H1 (cell line): Measurements from ENCODE around the gene CIB4. TPM values are rescaled to one million over a fixed set of nuclear protein-coding genes. Genes with fewer than 3 reads are reported as not detected.

Experiments used
- CTCF ChIA-PET: fragments of 300-600 bp; sonication (Branson Sonifier 250); formaldehyde crosslinking; loops from one replicate; lab custom pipeline; 2021; ENCODE audit not compliant: partially characterized antibody; lab: Charles Lee
- POLR2A ChIA-PET: fragments of 300-600 bp; sonication (Branson Sonifier 250); formaldehyde crosslinking; loops from one replicate; lab custom pipeline; 2021; ENCODE audit warnings: inconsistent platforms; ENCODE audit not compliant: partially characterized antibody; lab: Charles Lee
- DNase-seq, 2 experiments: peaks; one replicate each; pipeline versions ENCODE4 v3.0.0 to v3.0.0-alpha.2; 2010 to 2022; ENCODE audit warnings: low spot score in 2 of 2, low read depth in 1 of 2, mixed read lengths in 1 of 2
- FAIRE-seq: peaks from 2 replicates; lab custom pipeline; 2011; peaks lifted over from hg19 to GRCh38; lab: Jason Lieb, UNC
- H2AFZ ChIP-seq: 2 replicates; pipeline ENCODE4 v1.8.1; 2012; ENCODE audit warnings: low read length, inconsistent platforms
- H2AK5ac ChIP-seq: 2 replicates; pipeline ENCODE4 v1.6.1; 2013; ENCODE audit warnings: low read depth, low read length
- H2BK120ac ChIP-seq: replicated peaks from 2 replicates; pipeline ENCODE3; 2013; ENCODE audit warnings: low read depth, low read length, inconsistent platforms
- H2BK12ac ChIP-seq: 2 replicates; pipeline ENCODE4 v1.6.1; 2013; ENCODE audit warnings: low read depth, low read length
- H2BK15ac ChIP-seq: 2 replicates; pipeline ENCODE4 v1.6.1; 2013; ENCODE audit warnings: low read length
- H2BK20ac ChIP-seq: 2 replicates; pipeline ENCODE4 v1.6.1; 2013; ENCODE audit warnings: low read length
- H2BK5ac ChIP-seq: 2 replicates; pipeline ENCODE4 v1.6.1; 2013; ENCODE audit warnings: low read depth, low read length
- H3K14ac ChIP-seq: 2 replicates; pipeline ENCODE4 v1.6.1; 2013; ENCODE audit warnings: inconsistent platforms; ENCODE audit not compliant: insufficient read length
- H3K18ac ChIP-seq: 2 replicates; pipeline ENCODE4 v1.6.1; 2013; ENCODE audit warnings: low read length; ENCODE audit errors: extremely low read depth
- H3K23ac ChIP-seq: 2 replicates; pipeline ENCODE4 v1.6.1; 2013; ENCODE audit warnings: inconsistent platforms; ENCODE audit not compliant: insufficient read length
- H3K23me2 ChIP-seq: 2 replicates; pipeline ENCODE4 v1.6.1; 2013; ENCODE audit warnings: low read depth, low read length
- H3K27ac ChIP-seq: 2 replicates; pipeline ENCODE4 v1.6.1; 2011; ENCODE audit warnings: low read depth, low read length, inconsistent platforms
- H3K27me3 ChIP-seq, 4 experiments: replicated peaks in 1 of 4; 1 replicate in 1 of 4; 2 replicates in 3 of 4; pipeline versions ENCODE4 v1.6.1 to v1.8.1; 2011 to 2013; ENCODE audit warnings: low read length in 3 of 4, mild to moderate bottlenecking in 3 of 4, inconsistent platforms in 2 of 4, mixed read lengths in 2 of 4, moderate library complexity in 1 of 4; ENCODE audit not compliant: control insufficient read depth in 3 of 4, insufficient read depth in 3 of 4; ENCODE audit errors: extremely low read depth in 1 of 4
- H3K36me3 ChIP-seq, 4 experiments: 2 replicates each; pipeline versions ENCODE4 v1.6.1 to v1.8.1; 2011 to 2013; ENCODE audit warnings: mild to moderate bottlenecking in 4 of 4, low read length in 3 of 4, moderate library complexity in 2 of 4, control low read depth in 1 of 4, inconsistent platforms in 1 of 4; ENCODE audit not compliant: insufficient read depth in 4 of 4, control insufficient read depth in 2 of 4
- H3K4ac ChIP-seq: replicated peaks from 2 replicates; pipeline ENCODE3; 2013; ENCODE audit warnings: low read length, low read depth, mixed read lengths, inconsistent platforms; ENCODE audit not compliant: insufficient read length
- H3K4me1 ChIP-seq, 4 experiments: replicated peaks in 1 of 4; 1 replicate in 1 of 4; 2 replicates in 3 of 4; pipeline versions ENCODE4 v1.6.1 to v1.8.1; 2011 to 2013; ENCODE audit warnings: low read length in 3 of 4, inconsistent platforms in 2 of 4, mixed read lengths in 1 of 4; ENCODE audit not compliant: insufficient read depth in 4 of 4, control insufficient read depth in 3 of 4
- H3K4me2 ChIP-seq, 2 experiments: 2 replicates each; pipeline versions ENCODE4 v1.6.1 to v1.8.1; 2011 to 2013; ENCODE audit warnings: low read depth in 2 of 2, low read length in 2 of 2, control low read depth in 1 of 2, inconsistent platforms in 1 of 2, mild to moderate bottlenecking in 1 of 2; ENCODE audit not compliant: insufficient read depth in 1 of 2
- H3K4me3 ChIP-seq, 4 experiments: fragments of 200-600, 300-600 bp in 1 of 4; sonication (generic), shearing (Covaris generic), sonication (Bioruptor Twin) in 1 of 4; 2 replicates each; pipeline versions ENCODE4 v1.5.1 to v1.8.1; 2011 to 2016; ENCODE audit warnings: low read length in 4 of 4, low read depth in 3 of 4, control low read depth in 2 of 4, inconsistent platforms in 2 of 4, mild to moderate bottlenecking in 2 of 4, mixed read lengths in 1 of 4, moderate library complexity in 1 of 4; ENCODE audit not compliant: insufficient read depth in 2 of 4; ENCODE audit errors: extremely low read depth in 1 of 4
- H3K56ac ChIP-seq: replicated peaks from 2 replicates; pipeline ENCODE3; 2013; ENCODE audit warnings: low read depth, mild to moderate bottlenecking, mixed read lengths, low read length, inconsistent platforms; ENCODE audit not compliant: insufficient read length
- H3K79me1 ChIP-seq: 2 replicates; pipeline ENCODE4 v1.6.1; 2013; ENCODE audit warnings: low read depth, low read length, control low read depth
- H3K79me2 ChIP-seq, 2 experiments: 2 replicates each; pipeline versions ENCODE4 v1.6.1 to v1.8.1; 2012 to 2013; ENCODE audit warnings: low read length in 2 of 2, mild to moderate bottlenecking in 2 of 2, inconsistent platforms in 1 of 2; ENCODE audit not compliant: insufficient read depth in 2 of 2, control insufficient read depth in 1 of 2
- H3K9ac ChIP-seq, 4 experiments: replicated peaks in 1 of 4; 1 replicate in 1 of 4; 2 replicates in 3 of 4; pipeline versions ENCODE4 v1.6.1 to v1.8.1; 2011 to 2013; ENCODE audit warnings: low read depth in 3 of 4, low read length in 3 of 4, control low read depth in 2 of 4, mild to moderate bottlenecking in 2 of 4, moderate library complexity in 2 of 4, inconsistent platforms in 1 of 4; ENCODE audit errors: extremely low read depth in 1 of 4
- H3K9me3 ChIP-seq, 2 experiments: 2 replicates each; pipeline versions ENCODE4 v1.6.1 to v1.8.1; 2012 to 2013; ENCODE audit warnings: mild to moderate bottlenecking in 2 of 2, moderate library complexity in 2 of 2, control low read depth in 1 of 2, inconsistent platforms in 1 of 2, low read depth in 1 of 2, low read length in 1 of 2, mixed read lengths in 1 of 2; ENCODE audit not compliant: insufficient read depth in 2 of 2
- H4K20me1 ChIP-seq, 2 experiments: replicated peaks in 1 of 2; 2 replicates each; pipeline versions ENCODE3 to v1.8.1; 2011 to 2013; ENCODE audit warnings: inconsistent platforms in 2 of 2, low read length in 2 of 2, mild to moderate bottlenecking in 1 of 2; ENCODE audit not compliant: insufficient read depth in 2 of 2, control insufficient read depth in 1 of 2
- H4K5ac ChIP-seq: 2 replicates; pipeline ENCODE4 v1.6.1; 2013; ENCODE audit warnings: low read length, low read depth, mixed read lengths, inconsistent platforms; ENCODE audit not compliant: insufficient read length
- H4K8ac ChIP-seq: 2 replicates; pipeline ENCODE4 v1.8.0; 2013; ENCODE audit warnings: mild to moderate bottlenecking, moderate library complexity, low read length, inconsistent platforms; ENCODE audit not compliant: insufficient read depth; ENCODE audit errors: extremely low read depth
- H4K91ac ChIP-seq: replicated peaks from 2 replicates; pipeline ENCODE3; 2013; ENCODE audit warnings: low read length, mixed read lengths, inconsistent platforms; ENCODE audit not compliant: insufficient read length
- GTF2F1 ChIP-seq: IDR thresholded peaks from 2 replicates; pipeline ENCODE4 v1.6.1; 2012; ENCODE audit warnings: low read depth, low read length, improper control_type of control experiment, borderline replicate concordance
- JUN ChIP-seq: IDR thresholded peaks from 2 replicates; pipeline ENCODE4 v1.6.1; 2011; ENCODE audit warnings: low read depth, mild to moderate bottlenecking, improper control_type of control experiment, low read length
- POU5F1 ChIP-seq: IDR thresholded peaks from 2 replicates; pipeline ENCODE4 v1.6.1; 2011; ENCODE audit warnings: low read depth, mild to moderate bottlenecking, low read length, moderate library complexity
- RFX5 ChIP-seq: IDR thresholded peaks from 2 replicates; pipeline ENCODE4 v1.6.1; 2011; ENCODE audit warnings: low read depth, low read length, improper control_type of control experiment, borderline replicate concordance
- SIRT6 ChIP-seq: IDR thresholded peaks from one replicate; pipeline ENCODE4 v1.7.1; 2012; ENCODE audit warnings: low read length, inconsistent platforms
- SP2 ChIP-seq: IDR thresholded peaks from 2 replicates; pipeline ENCODE4 v1.6.1; 2012; ENCODE audit warnings: mild to moderate bottlenecking, low read length, inconsistent platforms
- WGBS, 2 experiments: shearing (Covaris generic) in 1 of 2; methylation state at CpG; one replicate each; pipeline versions ENCODE4 v1.1.6 to v1.1.7; 2013 to 2015; ENCODE audit warnings: low lambda C conversion rate in 2 of 2, mixed read lengths in 2 of 2, inconsistent platforms in 1 of 2, low coverage in 1 of 2, missing lambda C conversion rate in 1 of 2; ENCODE audit not compliant: insufficient replicate concordance in 2 of 2, insufficient coverage in 1 of 2, insufficient read length in 1 of 2; ENCODE audit errors: extremely low coverage in 1 of 2, missing lambda C conversion rate in 1 of 2; 5-methylcytosine and 5-hydroxymethylcytosine counted together
- polyA plus RNA-seq, 7 experiments: library from polyadenylated mRNA; depleted of rRNA in 3 of 7; stranded (reverse) in 5 of 7; unstranded in 2 of 7; fragments of >200 nt in 5 of 7; fragments of 200-250 nt in 2 of 7; gene quantifications; 1 replicate in 5 of 7; 2 replicates in 1 of 7; 4 replicates in 1 of 7; pipeline versions ENCODE4 v1.2.1 to v1.2.3, GENCODE V29; 2011 to 2013; ENCODE audit warnings: missing spikeins in 2 of 7, mixed read lengths in 2 of 7
- total RNA-seq: library from RNA; stranded (reverse); fragmentation: NEBNext Ultra II Directional; extraction: Animal tissue kit (Norgen Biotek cat#: 25700); gene quantifications from 2 replicates; pipeline ENCODE4 v1.2.1, GENCODE V29; 2021

CIB4 gene
- total and polyA plus RNA-seq, 2 of the 8 experiments (the other 6 are each of a cell fraction or from before 2014, with no cell fraction given), result not detected

DNA sequence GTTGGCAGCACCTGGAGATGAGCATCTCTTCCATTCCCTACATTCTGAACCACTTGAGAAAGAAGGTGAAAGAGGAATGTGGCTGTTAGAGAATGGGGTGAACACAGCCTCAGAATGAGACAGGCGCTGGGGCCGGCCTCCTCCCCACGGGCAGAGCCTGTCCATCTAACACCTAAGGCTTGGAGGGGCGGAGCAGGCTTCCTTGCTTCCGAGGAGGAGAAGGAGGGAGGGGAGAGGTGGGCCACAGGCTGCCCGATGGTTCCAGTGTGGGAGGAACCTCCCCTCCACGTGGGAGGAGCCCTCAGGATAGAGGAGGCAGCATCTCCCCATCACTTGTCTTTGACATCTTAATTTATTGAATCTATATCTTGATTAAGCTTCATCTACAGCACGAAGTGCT lies 68.6 kb downstream of the CIB4 start:
- POLR2A ChIA-PET, result interaction anchor here (0.6 kb wide), 1 partner anchor 156 kb away, joined by 3 read pairs; no protein-coding TSS in a partner anchor
- no peak for DNase-seq

More for the DNA sequence above, 68.6 kb downstream of the CIB4 start:
- H2AK5ac ChIP-seq, result no peak overlapping the region
- H4K5ac ChIP-seq, result no peak overlapping the region
- H4K8ac ChIP-seq, result no peak overlapping the region
- H3K23ac ChIP-seq, result no peak overlapping the region
- CTCF ChIA-PET, result interaction anchor here (0.9 to 10.9 kb wide), 4 partner anchors 16 to 70 kb away, joined by 3 to 159 read pairs (median 4); a partner anchor contains a TSS
- 58% methylated on average over 7 of the region's 8 CpGs; no CpG with 5 or more reads in 1 of the 2 experiments for WGBS, 2 experiments
- H2BK20ac ChIP-seq, result no peak overlapping the region
- H3K56ac ChIP-seq, result no peak overlapping the region
- H2BK15ac ChIP-seq, result no peak overlapping the region
- H3K4me1 ChIP-seq, result peaks cover 6 to 10% (median 8%) of the 10 kb centered on the region in 4 experiments; a peak in 6 of 7 replicates
- H4K20me1 ChIP-seq, result no peaks in the 10 kb centered on the region
- H3K79me2 ChIP-seq, result no peaks in the 10 kb centered on the region
- H3K18ac ChIP-seq, result no peak overlapping the region
- no peak overlapping the region for H2BK12ac ChIP-seq
- H2AFZ ChIP-seq, result no peak overlapping the region
- H3K9ac ChIP-seq, result no peak overlapping the region
- FAIRE-seq, result no peak
- H4K91ac ChIP-seq, result no peak overlapping the region
- H3K4me2 ChIP-seq, result no peak overlapping the region
- no peak overlapping the region for H2BK5ac ChIP-seq
- H3K79me1 ChIP-seq, result no peaks in the 10 kb centered on the region
- no peak overlapping the region for H3K4ac ChIP-seq
- peaks cover 0 to 2% (median under 1%) of the 10 kb centered on the region in 4 experiments; a peak in 3 of 7 replicates for H3K27me3 ChIP-seq
- no peak overlapping the region for H3K4me3 ChIP-seq
- no peak overlapping the region for H2BK120ac ChIP-seq
- no peak for TF ChIP-seq SIRT6
- no peak for TF ChIP-seq POU5F1
- no peak for TF ChIP-seq JUN
- no peak for TF ChIP-seq GTF2F1
- TF ChIP-seq RFX5, result no peak
- no peak for TF ChIP-seq SP2
- H3K14ac ChIP-seq, result no peak overlapping the region
- H3K27ac ChIP-seq, result no peak overlapping the region
- H3K9me3 ChIP-seq, result no peaks in the 10 kb centered on the region
- H3K36me3 ChIP-seq, result no peaks in the 10 kb centered on the region
- no peaks in the 10 kb centered on the region for H3K23me2 ChIP-seq
